ENCODE data around the gene IRAG1.

The IRAG1 gene

GRCh38 chr11:10664496-10664895 lies 29.1 kb downstream of the IRAG1 start:
- no peak for DNase-seq

- DNase-seq = no peak
These were observed 29.6 kb downstream of the IRAG1 start for GRCh38 chr11:10663990-10664389.

- DNase-seq = no peak
These were observed 30.2 kb downstream of the IRAG1 start for GRCh38 chr11:10663365-10663764.

GRCh38 chr11:10660323-10660722 lies 33.2 kb downstream of the IRAG1 start:
- DNase-seq = no peak

GRCh38 chr11:10659339-10660216 lies 34.0 kb downstream of the IRAG1 start:
- DNase-seq = peak; percentile 59

- DNase-seq = no peak
These were observed 34.8 kb downstream of the IRAG1 start for GRCh38 chr11:10658621-10659338.

- DNase-seq = no peak
These were observed 36.0 kb downstream of the IRAG1 start for GRCh38 chr11:10657308-10658271.

- DNase-seq = no peak
These were observed 37.5 kb downstream of the IRAG1 start for GRCh38 chr11:10655943-10656576.

- no peak for DNase-seq
These were observed 38.3 kb downstream of the IRAG1 start for GRCh38 chr11:10655227-10655626.

GRCh38 chr11:10654811-10655150 lies 38.8 kb downstream of the IRAG1 start:
- no peak for DNase-seq

- DNase-seq = no peak
These were observed 39.4 kb downstream of the IRAG1 start for GRCh38 chr11:10653946-10654810.

GRCh38 chr11:10653261-10653660 lies 40.3 kb downstream of the IRAG1 start:
- DNase-seq = no peak

GRCh38 chr11:10651656-10652361 lies 41.7 kb downstream of the IRAG1 start:
- no peak for DNase-seq

GRCh38 chr11:10650630-10651029 lies 42.9 kb downstream of the IRAG1 start:
- DNase-seq = no peak

- DNase-seq = no peak
These were observed 43.4 kb downstream of the IRAG1 start for GRCh38 chr11:10650166-10650565.

GRCh38 chr11:10648871-10649270 lies 44.7 kb downstream of the IRAG1 start:
- no peak for DNase-seq

- DNase-seq = no peak
These were observed 46.7 kb downstream of the IRAG1 start for GRCh38 chr11:10646681-10647355.

- no peak for DNase-seq
These were observed 47.5 kb downstream of the IRAG1 start for GRCh38 chr11:10646005-10646404.

- DNase-seq = no peak
These were observed 48.3 kb downstream of the IRAG1 start for GRCh38 chr11:10645212-10645795.
